Stimulated activated CD4-positive, alpha-beta T cell treated with anti-CD3 and anti-CD28 coated beads, Interleukin-1b, Interleukin-23, amount 100 ng/mL, for 1 hour (primary cell): ENCODE measurements around the gene CTBP1.
"Not testable (repeated sequence)": the region's sequence is repeated elsewhere in the genome, so short reads cannot be mapped to it uniquely, and the experiment has no call there.

Source experiments
- DNase-seq, 2 donors: peaks; one replicate each; pipeline ENCODE4 v3.0.0-alpha.2; 2020; ENCODE audit warnings: low read depth in 2 of 2

The CTBP1 gene

GRCh38 chr4:1248245-1249147, at the start of gene CTBP1:
Gene CTBP1 (minus strand): TSS chr4:1249130. CDS start chr4:1241331, 7,799 bp downstream.
- DNase-seq: peak; percentile 70 to 74

GRCh38 chr4:1298461-1298860, 49.5 kb upstream of the CTBP1 start:
- DNase-seq: no peak

GRCh38 chr4:1297456-1298325, 48.8 kb upstream of the CTBP1 start:
- DNase-seq: no peak

GRCh38 chr4:1297023-1297395, 48.1 kb upstream of the CTBP1 start:
- DNase-seq: no peak

- no peak for DNase-seq
Observed at GRCh38 chr4:1296324-1297022, 47.5 kb upstream of the CTBP1 start.

GRCh38 chr4:1295405-1296055, 46.6 kb upstream of the CTBP1 start:
- no peak for DNase-seq

GRCh38 chr4:1294891-1295290, 46.0 kb upstream of the CTBP1 start:
- no peak for DNase-seq

- DNase-seq: no peak
Observed at GRCh38 chr4:1294424-1294823, 45.5 kb upstream of the CTBP1 start.

- no peak for DNase-seq
Observed at GRCh38 chr4:1293991-1294390, 45.1 kb upstream of the CTBP1 start.

GRCh38 chr4:1293531-1293941, 44.6 kb upstream of the CTBP1 start:
- no peak for DNase-seq

GRCh38 chr4:1292703-1293011, 43.7 kb upstream of the CTBP1 start:
- not testable (repeated sequence) for DNase-seq

- DNase-seq: no peak
Observed at GRCh38 chr4:1291996-1292702, 43.2 kb upstream of the CTBP1 start.

GRCh38 chr4:1291091-1291490, 42.2 kb upstream of the CTBP1 start:
- no peak for DNase-seq

- no peak for DNase-seq
Observed at GRCh38 chr4:1290165-1290977, 41.4 kb upstream of the CTBP1 start.

- DNase-seq: peak; percentile 89
Observed at GRCh38 chr4:1289207-1290164, 40.6 kb upstream of the CTBP1 start, which contains the start of gene MAEA. Gene MAEA (plus strand): TSS chr4:1289891. CDS start chr4:1289914, 23 bp downstream.

- no peak for DNase-seq
Observed at GRCh38 chr4:1288786-1289185, 39.9 kb upstream of the CTBP1 start.

GRCh38 chr4:1285790-1286553, 37.0 kb upstream of the CTBP1 start:
- no peak for DNase-seq

GRCh38 chr4:1285151-1285789, 36.3 kb upstream of the CTBP1 start:
- DNase-seq: no peak
